Activated CD4-positive, alpha-beta T cell treated with anti-CD3 and anti-CD28 coated beads for 1 hour (primary cell): ENCODE results near the gene FAM83F.
A peak's percentile ranks its signal among the peaks of the same experiment; 100 is the strongest.
"Not testable (repeated sequence)": the region's sequence is repeated elsewhere in the genome, so short reads cannot be mapped to it uniquely, and the experiment has no call there.

ENCODE experiments used
- DNase-seq: peaks from one replicate; pipeline ENCODE4 v3.0.0-alpha.2; 2020

The FAM83F gene

DNA sequence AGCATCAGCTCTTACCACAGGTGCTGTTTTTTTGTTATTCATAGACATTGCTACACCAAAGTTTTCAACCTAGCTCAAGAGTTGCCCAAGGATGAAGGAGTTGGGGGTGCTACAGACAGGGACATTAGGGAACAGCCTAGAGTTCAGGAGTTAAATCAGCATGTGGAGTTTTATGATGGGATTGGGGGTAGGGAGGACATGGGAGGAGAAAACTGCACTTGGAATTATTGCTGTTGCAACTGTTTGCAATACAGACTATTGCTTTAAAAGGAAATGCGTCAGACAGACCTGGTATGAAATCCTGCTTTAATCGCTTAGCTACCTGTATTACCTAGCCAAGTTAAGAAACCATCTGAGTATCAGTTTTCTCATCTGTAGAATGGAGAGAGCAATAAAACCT is 28.3 kb upstream of the FAM83F start:
- no peak for DNase-seq

DNA sequence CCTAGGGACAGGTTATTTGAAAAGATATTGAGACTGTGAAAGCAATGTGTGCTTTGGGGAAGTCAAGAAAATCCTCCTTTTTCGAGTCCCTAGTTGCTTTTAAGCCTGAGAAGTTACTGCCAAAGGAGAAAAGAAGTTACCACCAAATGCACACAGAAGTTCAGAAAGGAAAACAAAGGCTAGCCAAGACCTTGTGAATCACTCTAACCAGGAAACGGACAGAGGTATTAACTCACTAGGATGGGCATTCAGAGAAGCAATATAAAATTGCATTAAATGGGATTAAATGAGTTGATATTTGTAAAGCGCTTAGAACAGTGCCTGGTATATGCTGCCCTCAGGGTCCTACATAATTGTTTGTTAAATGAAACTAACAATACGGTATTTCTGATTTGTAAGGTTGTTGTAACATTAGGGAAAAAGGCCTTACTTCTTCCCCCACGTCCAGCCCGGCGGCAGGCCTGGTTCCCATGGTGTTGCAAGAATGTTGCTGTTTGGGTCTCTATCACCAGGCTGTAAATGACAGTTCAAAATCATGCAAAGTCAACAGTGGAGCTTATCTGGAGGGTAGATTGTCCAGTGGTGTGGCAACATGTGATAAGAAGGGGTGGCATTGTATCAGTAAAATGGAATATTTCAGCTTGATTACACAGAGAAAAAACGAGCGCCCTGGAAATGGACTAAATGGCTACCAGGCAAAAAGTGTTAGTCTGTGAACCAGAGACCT is 27.5 kb upstream of the FAM83F start:
- DNase-seq = no peak

DNA sequence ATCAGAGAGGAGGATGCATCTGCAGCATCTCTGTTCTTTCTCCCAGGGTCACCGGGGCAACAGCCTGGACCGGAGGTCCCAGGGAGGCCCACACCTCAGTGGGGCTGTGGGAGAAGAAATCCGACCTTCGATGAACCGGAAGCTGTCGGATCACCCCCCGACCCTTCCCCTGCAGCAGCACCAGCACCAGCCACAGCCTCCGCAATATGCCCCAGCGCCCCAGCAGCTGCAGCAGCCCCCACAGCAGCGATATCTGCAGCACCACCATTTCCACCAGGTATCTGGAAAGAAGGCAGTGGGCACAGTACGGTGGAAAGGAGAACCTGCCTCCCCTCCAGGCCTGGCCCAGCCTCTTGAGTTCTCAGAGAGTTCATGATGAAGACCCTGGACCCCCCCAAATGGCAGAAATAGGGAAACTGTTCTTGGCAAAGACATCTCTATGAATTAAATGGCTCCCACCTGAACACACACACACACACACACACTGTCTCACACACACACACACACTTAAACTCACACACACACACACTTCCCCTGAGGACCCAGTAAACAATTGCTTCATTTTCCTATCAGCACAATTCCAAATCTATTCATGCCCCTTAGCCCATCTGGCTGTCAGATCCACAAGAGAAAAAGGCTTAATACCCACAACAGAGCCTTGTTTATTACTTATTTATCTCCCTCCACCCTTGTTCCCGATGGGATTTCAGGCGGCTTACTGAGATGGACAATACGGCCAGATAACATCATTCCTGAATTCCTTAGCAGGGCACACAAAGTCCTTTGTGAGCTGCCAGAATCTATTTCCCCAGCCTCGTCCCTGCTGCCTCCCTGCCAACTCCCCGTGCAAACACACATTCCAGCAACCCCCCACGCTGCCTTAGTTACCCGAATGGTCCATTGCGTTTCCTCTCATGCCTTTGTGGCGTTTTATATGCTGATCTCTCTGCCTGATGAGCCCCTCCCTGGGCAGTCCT is 26.5 kb upstream of the FAM83F start:
- DNase-seq = no peak

DNA sequence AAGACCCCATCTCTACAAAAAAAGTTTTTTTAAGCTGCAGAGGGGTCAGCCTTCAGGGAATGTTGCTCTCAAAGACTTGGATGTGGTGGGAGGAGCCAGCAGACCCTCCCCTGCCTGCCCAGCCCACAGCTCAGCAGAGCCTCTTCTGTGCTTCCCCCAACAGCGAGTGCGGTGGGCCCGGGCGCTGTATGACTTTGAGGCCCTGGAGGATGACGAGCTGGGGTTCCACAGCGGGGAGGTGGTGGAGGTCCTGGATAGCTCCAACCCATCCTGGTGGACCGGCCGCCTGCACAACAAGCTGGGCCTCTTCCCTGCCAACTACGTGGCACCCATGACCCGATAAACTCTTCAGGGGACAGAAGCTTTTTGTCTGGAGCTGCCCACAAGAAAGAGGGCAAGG is 24.0 kb upstream of the FAM83F start:
- no peak for DNase-seq

DNA sequence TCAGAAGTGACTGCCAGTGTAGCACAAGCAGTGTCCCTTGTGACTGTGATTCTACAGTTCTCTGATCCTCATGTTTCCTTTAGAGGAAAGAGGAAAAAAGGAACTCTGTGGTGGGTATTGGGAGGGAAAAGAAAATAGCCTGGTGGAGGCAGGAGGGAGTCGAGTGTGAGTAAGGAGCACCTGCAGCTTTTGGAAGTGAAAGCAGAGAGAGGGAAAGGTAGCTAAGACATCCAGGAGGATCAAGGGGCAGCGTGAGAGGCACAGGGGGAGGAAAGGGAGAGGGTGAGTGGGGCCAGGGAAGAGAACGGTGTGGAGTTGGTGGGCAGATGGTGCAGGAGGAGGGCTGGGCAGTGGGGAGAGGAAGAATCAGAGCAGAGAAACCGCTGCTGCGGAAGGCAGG is 22.1 kb upstream of the FAM83F start:
- no peak for DNase-seq

DNA sequence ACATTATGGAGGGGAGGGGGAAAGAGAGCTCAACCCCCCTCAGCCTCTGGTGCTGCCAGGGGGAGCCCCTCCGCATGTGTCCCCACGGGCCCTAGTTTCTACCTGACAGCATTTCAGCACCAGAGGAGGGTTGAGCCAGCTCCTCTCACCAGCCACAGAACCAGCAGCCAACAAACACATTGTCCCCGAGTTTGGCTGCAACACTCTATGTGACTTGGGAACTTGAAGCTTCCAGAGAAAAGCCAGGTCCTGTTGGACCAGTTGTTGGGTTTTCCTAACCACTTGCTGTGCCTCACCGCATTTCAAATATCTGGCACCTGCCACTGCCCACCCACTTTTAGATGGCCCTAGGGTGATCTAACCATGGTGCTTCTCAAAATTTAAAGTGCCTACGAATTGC is 21.1 kb upstream of the FAM83F start:
- no peak for DNase-seq

DNA sequence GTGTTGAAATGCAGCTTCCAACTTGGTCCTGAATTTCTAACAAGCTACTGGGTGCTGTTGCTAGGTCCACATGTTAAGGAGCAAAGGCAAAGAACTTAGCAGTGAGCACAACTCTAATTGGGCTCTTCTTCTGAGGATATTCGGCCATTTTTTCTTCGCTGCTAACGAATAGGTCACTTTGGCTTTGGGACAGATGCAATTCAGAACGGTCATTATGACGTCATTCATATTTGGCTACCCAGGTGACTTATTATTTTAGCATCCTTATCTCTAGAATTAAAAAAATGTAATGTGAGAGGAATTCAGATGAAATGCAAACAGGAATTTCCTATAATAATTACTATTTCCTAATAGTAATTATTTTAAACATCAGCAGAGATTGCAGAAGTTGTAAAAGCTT is 20.7 kb upstream of the FAM83F start:
- DNase-seq = no peak

DNA sequence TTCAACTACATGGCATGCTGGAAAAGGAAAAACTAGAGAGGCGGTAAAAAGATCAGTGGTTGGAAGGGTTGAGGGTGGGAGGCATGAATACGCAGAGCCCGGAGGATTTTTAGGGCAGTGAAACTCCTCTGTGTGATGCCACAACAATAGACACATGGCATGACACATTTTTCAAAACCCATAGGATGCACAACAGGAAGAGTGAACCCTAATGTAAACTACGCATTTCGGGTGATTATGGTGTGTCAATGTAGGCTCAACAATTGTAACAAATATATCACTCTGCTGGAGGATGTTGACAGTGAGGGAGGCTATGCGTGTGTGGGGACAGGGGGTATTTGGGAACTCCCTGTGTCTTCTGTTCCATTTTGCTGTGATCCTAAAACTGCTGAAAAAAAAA is 15.7 kb upstream of the FAM83F start:
- DNase-seq = no peak

DNA sequence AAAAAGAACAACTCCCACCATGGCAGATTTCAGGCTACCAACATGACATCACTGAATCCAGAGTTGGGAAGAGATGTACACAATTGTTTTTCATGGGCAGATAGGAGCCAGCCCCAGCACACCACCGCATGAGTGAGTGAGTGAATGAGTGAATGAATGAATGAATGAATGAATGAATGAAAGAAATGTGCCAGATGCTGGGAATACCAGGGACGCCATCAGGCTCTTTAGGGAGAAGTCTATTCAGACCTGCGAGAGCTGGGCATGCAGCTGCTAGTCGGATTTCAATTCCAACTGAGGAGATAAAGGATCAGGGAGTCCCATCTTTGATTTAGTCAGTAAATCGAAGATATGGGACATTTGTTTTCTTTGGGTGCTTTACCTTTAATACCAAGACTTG is 15.3 kb upstream of the FAM83F start:
- no peak for DNase-seq

DNA sequence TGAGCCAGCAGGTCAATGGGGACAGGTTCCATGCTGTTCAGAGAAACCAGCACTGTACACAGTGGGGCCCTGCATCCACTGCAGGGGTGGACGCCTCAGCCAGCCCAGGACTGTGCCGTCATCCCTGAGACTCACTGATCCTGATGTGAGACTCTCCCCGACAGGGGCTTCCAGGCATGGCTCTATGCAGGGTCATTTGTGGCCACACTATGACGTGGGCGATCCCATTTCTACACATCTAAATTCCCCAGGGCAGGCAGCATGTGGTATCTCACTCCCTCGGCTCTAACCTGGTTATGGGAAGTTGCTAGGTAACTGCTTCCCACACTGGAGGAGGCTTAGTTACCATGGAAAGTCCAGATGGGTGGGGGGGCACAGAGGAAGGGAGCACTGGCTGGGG is 14.2 kb upstream of the FAM83F start:
- DNase-seq = no peak

DNA sequence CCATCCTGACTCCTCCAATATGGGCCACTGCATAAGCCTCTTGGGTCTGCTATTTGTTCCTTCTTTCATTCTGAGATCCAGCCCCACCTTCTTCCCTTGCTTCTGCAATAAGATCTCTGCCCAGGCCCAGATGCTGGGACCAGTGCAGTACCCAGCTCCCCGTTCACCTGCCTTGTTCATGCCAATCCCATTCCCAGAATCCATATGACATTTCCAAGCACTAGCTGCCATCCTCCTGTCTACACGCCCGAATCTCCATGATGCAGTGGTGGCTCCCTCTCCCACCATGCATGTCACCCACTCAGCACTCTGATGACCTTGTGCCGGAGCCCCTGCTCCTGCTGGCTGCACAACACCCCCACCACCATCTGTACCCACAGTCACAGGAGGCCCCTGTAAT is 11.4 kb upstream of the FAM83F start:
- DNase-seq = no peak

DNA sequence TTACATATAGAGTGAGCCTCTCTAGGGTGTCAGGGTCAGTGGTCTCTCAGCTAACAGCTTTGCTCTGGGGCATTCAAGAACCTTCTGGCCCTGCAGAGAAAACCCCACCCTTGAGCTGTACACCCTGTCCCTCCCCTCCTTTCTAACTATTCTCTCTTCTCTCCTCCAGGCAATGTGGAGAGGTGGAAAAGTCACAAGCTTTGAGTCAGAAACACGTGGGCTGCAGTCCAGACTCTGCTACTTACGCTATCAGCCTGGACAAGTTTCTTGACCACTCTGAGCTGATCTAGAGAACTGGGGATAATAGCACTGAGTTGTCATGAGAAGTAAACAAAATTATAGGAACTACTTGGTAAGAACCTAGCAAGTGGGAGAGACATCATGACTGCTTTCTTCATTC is 10.7 kb upstream of the FAM83F start:
- DNase-seq = no peak

DNA sequence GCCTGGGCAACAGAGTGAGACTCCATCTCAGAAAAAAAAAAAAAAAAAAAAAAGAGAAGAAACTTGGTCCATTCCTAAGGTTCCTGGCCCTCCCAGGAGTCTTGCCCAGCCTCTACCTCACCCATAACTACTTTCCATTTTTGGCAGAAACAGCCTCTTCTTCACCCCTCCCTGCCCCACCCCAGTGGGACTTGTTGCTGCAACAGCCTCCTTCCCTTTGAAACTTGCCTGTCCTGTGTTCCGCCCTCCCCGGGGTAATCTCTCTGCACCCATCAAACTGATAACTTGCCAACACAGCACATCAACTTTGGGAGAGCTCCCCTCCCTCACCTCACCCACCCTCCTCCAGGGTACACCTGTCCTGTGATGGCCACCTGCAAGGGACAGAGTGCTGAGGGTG is 10.0 kb upstream of the FAM83F start:
- DNase-seq = no peak

DNA sequence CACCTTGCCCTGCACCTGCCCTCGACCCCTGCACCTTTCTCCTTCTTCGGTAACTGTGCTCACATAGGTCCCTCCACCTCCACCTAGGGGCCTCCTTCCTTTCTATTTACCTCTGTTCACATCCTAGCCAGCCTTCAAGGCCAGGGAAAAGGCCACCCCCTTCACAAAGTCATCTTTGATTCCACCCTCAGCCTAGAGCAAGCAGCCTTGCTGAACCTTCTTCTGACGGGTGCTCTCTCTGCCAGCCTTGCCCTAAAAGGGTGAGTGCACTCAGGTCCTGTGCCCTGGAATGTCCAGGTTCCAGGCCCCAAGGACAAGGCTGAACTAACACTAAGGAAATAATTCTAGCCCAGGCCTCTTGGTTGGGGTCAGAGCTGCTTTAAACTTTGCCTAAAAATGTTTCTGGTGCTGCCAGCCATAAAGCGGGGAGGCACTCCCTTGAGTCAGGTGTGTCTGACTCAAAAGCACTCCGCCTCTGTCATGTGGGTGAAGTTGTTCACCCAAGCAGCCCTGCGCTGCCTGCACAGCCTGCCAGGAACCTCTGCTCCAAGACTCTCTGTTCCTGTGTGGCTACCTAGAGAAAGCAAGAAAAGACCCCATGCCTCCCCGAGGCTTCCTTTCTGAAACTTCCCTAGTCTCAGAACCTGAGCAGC is 9.2 kb upstream of the FAM83F start:
- DNase-seq = no peak

DNA sequence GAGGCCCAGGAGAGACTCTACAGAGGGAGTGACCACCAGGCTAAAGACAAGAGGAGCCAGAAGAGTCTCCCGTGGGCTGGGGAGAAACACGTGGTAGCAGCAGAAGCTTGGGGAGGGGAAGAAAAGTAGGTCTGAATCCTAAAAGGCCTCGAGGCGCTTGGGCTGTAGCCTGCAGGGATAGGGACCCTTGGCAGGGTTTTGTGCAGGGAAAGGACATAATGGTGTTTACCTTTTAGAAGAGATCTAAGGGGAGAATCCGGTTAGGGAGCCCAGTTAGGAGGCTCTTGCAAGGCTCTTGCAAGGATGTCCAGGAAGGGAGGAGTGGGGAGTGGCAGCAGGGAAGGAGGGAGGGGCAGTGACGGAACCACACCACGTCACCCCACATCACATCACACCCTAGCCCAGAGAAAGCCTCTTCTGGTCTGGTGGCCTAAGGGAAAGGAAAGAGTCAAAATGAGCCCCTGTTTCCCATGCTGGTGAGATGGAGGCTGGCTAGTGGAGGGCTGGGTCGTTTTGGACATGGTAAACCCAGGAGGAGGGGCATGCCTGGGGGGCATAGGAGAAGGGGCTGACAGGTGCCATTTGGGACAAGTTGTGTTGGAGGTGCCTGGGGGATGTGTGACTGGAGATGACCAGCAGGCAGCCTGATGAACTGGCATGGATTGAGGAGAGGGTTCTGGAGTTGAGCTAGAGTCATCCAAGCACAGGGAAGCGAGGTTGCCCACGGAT is 6.2 kb upstream of the FAM83F start:
- DNase-seq = no peak

DNA sequence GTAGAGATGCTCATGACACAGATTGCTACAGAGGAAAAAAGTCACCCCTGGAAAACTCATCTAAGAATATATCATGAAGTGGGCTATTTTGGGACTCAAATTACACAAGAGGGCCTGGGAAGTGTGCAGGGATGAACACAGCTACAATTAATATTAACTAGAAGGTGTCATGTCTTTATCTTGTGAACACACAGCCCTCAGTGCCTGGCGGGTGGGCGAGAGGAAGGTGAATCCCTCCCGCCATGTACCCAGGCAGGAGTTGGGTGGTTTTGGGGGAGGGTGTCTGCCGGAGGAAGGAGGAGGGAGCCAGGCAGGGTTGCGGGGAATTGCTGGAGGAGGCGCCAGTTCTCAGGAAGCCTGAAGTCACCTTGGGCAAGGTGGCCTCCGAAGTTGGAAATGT is 5.1 kb upstream of the FAM83F start:
- DNase-seq = no peak

DNA sequence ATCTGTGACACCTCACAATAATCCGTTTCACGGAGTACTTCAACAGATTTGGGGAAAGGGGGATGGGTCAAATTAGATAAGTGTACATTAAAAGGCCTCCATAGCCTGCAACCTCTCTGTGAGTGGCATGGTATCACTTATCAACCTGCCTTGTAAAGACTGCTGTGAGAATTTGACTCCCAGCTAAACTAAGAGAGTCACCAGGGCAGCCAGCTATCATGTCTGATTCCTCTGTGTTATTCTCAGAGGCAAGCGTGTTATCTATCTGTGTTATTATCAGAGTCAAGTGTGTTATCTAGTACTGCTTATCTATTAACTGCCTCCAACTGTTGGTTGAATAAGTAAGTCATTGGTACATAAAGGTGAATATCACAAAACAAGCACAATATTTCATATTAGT is 4.1 kb upstream of the FAM83F start:
- no peak for DNase-seq

DNA sequence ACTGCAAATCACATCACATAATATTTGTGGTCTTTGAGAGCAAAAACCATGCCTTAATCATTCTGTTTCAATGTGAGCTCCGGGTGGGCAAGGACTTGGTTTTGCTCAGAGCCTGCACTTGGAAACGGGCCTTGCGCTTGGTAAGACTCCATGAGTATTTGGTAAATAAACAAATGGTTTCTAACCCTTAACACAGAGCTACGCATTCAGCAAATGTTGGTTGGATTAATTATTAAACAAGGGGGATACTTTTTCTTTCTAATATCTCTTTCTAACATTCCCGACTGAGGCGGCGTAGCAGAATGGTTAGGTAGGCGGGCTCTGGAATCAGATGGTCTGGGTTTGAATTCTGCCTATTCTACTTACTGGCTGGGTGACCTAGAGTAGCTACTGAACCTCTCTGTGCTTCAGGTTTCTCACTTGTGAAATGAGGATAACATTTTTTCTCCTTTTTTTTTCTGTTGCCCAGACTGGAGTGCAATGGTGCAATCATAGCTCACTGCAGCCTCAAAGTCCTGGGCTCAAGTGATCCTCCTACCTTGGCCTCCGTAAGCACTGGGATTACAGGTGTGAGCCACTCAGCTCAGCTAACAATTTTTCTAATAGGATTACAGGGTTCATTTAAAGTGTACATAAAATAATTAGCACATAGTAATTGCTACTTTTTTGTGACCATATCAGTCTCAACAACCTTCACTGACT is 3.4 kb upstream of the FAM83F start:
- DNase-seq = no peak

DNA sequence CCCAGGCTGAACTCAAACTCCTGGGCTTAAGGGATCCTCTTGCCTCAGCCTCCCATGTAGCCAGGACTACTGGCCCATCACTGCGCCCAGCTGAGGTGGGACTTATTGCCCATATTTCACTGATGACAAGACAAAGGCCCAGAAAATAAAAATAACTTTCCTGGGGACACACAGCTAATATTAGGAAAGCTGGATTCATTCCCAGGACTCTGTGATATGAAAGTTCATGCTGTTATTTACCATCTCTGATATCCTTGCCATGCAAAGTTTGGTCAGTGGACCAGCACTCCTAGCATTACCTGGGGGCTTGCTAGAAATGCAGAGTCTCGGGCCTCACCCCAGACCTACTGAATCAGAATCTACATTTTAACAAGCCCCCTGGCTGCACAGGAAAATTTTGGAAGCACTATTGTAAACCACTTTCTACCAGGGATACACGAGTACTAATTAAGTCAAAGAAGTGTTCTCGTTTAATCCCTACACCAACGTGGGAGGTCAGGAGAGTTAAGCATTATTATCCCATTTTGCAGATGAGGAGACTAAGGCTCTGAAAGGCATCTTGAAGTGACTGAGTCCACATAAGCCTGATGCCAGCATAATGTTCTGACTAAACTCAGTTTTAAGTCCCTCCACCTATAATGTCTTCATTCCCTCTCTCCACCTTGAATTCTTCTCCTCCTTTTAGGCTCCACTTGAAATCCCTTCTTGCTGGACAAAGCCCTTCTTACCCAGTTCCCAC is 2.5 kb upstream of the FAM83F start:
- DNase-seq = no peak

DNA sequence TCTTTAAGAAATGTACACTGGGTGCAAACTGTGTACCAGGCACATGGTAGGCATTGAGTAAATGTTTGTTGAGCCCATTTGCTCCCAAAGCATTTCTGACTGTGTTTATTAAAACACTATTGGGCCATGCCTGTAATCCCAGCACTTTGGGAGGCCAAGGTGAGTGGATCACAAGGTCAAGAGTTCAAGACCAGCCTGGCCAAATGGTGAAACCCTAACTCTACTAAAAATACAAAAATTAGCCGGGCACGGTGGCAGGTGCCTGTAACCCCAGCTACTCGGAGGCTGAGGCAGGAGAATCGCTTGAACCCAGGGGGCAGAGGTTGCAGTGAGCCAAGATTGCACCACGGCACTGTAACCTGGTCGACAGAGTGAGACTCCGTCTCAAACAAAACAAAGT is 1.9 kb upstream of the FAM83F start:
- DNase-seq = not testable (repeated sequence)

DNA sequence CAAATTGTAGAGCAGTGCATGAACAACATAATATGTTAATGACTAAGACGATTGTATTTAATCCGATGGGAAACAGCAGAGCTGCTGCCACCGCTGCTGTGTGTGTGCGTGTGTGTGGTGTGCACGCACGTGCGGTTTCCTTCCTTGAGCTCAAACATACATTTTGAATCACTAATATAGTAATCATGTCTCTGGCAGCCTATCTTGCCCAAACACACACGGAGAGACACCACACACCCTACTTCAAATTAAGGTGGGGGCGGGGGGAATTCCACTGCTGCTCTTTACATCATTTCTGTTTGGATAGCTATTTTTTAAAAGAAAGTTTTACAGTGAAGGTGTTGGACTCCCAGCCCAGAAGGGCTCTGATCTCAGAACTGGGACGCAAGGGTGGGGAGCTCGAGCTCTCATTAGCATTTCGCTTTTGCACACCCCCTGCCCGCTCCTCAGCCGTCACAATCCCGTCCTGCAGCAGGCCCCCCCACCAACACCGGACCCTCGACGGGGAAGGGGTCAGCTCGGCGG is 651 bp upstream of the FAM83F start:
- DNase-seq = peak; percentile 31
